EH (cell line): ENCODE measurements around the gene PLD5.
"Not testable (repeated sequence)": the region's sequence is repeated elsewhere in the genome, so short reads cannot be mapped to it uniquely, and the experiment has no call there.

Experiments used
- DNase-seq: peaks from one replicate; pipeline ENCODE4 v3.0.0-alpha.2; 2015; ENCODE audit warnings: low read depth

PLD5 gene

GRCh38 chr1:242276769-242277168 lies 247.7 kb downstream of the PLD5 start:
- not testable (repeated sequence) for DNase-seq

- DNase-seq: not testable (repeated sequence)
Measured at GRCh38 chr1:242267004-242267403, 257.5 kb downstream of the PLD5 start.

DNA sequence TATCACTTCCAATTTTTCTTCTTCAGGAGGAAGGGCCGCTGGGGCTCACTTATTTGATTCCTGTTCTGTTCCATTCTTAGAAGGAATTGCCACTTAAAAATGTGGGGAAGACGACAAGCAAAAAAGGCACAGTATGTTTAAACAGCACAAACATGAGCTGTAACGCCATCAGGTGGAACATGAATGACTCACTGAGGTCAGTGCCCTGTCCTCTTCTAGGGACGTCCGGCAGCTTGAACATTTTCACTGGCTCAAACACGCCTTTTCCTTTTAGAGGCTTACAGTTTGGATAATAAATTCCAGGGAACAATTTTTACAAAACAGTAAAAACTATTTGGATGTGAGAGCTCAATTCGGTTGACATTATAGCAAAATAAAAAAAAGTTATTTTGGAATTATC lies 260.1 kb downstream of the PLD5 start:
- not testable (repeated sequence) for DNase-seq

DNA sequence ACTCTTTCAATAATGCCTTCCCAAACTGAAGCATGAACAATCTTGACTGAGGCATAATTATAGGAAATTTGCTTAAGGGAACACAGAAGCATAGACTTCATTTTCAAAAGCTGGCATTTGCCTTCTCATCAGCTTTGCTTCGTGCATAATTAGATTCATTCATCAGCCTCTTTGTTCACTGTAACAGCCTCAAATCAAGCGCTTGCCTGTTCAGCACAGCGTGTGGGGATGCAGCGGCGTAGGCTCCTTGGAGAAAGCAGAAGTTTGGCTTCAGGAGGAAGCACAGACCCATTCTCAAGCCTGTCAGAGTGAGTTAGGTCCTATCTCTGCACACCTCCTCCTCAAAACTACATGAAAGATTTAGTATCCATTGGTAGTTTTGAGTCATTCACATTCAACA lies 279.2 kb downstream of the PLD5 start:
- no peak for DNase-seq

GRCh38 chr1:242243472-242243871 lies 281.0 kb downstream of the PLD5 start:
- no peak for DNase-seq

DNA sequence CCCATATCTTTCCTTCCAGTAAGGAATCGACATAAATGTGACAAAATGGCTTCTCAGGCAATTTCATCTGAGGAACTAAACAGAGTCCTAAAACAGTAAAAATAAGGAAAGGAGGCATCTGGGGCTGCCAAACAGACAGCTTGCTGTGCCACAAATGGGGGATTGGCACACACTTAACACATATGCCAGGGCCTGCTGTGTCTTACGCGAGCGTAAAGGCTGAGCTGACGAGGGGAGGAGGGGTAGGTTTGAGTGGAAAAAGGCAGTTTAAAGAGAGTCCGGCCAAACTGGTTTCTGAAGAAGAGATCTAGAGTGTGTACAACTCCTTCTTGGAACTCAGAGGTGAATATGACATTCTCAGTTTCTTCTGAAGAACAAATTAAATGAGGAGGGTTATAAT lies 281.5 kb downstream of the PLD5 start:
- no peak for DNase-seq

- no peak for DNase-seq
Measured at GRCh38 chr1:242241936-242242335, 282.6 kb downstream of the PLD5 start.

GRCh38 chr1:242240691-242241090 lies 283.8 kb downstream of the PLD5 start:
- no peak for DNase-seq

GRCh38 chr1:242240077-242240476 lies 284.4 kb downstream of the PLD5 start:
- no peak for DNase-seq

- no peak for DNase-seq
Measured at GRCh38 chr1:242239398-242239797, 285.1 kb downstream of the PLD5 start.

- no peak for DNase-seq
Measured at GRCh38 chr1:242237051-242237450, 287.4 kb downstream of the PLD5 start.

- no peak for DNase-seq
Measured at GRCh38 chr1:242228991-242229390, 295.5 kb downstream of the PLD5 start.

DNA sequence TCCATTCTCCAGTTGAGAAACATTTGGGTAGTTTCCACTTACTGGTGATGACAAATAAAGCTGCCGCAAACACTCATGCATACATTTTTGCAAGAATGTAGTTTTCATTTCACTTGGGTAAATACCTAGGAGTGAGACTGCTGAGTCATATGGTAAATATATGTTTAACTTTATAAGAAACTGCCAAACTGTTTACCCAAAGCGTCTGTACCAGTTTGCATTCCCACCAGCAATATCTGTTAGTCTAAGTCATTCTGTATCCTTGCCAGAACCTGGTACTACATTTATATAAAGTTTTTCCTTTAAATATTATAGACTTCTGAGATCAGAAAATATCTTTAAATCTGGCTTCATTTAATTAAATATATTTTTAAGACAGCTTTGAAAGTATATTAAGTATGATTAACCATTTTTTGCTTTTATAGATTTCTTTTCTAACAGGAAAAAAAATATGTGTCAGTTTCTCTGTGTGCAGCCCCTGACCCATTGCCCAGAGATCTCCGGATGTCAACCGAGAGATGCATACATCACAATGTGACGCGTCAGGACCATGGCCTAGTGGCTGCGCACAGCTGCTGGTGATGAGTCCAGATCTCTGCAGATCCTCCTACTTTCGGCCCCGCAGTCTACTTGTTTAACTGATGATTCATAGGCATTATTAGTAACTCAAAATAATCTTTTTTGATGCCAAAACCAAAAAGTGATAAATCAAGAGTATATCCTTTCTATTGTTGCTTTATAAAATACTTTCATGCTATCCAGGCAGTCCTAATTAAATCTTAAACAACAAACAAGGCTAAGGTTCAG lies 298.5 kb downstream of the PLD5 start:
- DNase-seq: no peak

DNA sequence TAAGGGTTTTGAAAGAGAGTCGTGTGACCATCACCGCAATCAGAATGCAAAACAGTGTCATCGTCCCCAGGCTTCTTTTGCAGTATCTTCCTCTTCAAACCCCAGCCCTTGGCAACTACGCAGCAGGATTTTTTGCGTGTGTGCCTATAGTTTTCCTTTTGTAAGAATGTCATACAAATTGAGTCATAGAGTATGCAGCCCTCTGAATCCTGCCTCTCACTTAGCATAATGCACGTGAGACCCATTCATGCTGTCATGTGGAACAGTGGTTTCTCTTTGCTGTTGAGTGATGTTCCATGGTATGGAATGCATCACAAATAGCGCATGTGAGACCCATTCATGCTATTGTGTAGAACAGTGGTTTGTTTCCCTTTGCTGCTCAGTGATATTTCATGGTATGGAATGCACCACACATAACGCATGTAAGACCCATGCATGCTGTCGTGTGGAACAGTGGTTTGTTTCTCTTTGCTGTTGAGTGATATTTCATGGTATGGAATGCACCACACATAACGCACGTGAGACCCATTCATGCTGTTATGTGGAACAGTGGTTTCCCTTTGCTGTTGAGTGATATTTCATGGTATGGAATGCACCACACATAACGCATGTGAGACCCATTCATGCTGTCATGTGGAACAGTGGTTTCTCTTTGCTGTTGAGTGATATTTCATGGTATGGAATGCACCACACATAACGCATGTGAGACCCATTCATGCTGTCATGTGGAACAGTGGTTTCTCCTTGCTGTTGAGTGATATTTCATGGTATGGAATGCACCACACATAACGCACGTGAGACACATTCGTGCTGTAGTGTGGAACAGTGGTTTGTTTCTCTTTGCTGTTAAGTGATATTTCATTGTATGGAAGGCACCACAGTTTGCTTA lies 299.4 kb downstream of the PLD5 start:
- not testable (repeated sequence) for DNase-seq

DNA sequence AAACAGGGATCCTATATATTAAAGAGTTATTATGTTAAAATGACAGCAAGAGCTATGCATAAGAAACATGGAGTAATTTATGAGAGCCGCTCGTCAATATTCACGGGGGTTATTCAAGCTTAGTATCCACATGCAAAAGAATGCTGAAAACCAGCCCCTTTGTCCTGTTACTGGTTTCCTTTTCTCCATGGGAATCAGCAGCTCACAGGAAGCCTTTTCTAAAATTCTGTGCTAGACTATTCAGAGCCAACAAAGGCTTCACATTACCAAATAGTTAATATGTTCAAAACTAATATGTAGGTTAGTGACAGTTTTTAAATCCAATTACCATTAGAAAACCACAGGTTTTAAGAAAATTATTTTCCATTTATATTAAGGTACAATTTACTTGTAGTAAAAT lies 300.0 kb downstream of the PLD5 start:
- DNase-seq: no peak

- DNase-seq: no peak
Measured at GRCh38 chr1:242219905-242220304, 304.6 kb downstream of the PLD5 start.

DNA sequence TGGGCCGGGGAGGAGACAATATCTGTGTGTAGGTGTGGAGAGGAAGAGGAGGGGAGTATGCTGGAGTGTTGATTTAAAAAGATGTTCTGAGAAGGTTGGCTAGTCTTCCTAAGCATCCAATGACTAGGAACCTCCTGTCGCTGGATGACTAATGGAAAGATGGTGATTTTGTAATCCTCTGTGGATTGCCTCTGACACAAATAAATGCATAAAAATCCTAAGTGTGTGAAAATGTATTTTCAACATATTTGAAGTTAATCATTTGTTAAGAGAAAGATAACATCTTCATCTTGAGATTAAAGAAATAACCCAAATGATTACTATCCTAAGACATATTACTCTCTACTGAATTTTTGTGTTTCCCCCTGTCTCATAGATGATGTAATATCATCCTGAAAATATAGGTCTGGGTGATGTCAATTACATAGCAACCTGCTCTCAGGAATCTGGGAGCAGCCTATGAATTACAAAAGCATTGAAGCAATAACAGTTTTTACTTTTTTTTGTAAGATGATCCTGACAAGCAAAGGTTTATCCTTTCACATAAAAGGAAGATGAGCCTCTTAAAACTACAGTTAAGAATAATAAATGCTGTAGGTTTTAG lies 305.1 kb downstream of the PLD5 start:
- no peak for DNase-seq

GRCh38 chr1:242216368-242216767 lies 308.1 kb downstream of the PLD5 start:
- no peak for DNase-seq

DNA sequence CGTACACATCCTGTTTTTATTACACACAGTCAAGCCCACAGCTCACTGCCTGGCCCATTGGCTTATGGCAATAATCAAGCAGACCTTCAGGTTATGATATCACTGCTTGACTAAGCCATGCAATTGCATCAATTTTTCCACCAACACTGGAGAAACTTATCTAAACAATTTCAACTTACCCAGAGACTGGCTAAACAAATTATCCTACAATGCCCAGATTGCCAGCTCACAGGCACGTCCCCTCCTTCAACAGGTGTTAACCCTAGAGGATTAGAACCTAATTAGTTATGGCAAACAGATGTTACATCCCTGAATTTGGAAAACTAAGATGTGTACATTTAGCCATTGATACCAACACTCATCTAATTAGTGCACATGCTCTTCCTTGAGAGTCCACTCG lies 310.0 kb downstream of the PLD5 start:
- DNase-seq: not testable (repeated sequence)

GRCh38 chr1:242212961-242213360 lies 311.5 kb downstream of the PLD5 start:
- DNase-seq: not testable (repeated sequence)

DNA sequence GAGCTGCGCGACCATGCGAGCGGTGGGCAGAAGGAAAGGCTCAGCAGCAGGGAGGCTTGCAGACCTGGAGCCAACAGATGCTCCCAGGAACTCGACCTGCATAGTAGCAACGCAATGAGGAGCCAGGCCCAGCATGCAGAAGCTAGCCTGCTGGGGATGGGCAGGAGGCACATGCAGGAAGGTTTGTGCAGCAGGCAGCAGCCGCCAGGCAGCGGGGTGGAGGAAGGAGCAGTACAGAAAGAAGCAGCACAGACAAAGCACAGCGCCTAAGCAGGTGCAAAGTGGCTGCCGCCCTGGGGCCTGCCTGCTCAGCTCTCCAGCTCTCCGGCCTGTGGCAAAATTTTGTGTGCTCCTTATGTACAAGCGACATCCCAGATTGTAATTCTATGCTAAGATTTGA lies 312.1 kb downstream of the PLD5 start:
- DNase-seq: no peak

- DNase-seq: no peak
Measured at GRCh38 chr1:242211254-242212022, 313.1 kb downstream of the PLD5 start.
